GM20431 (cell line): ENCODE measurements around the gene BLCAP.
"Not testable (repeated sequence)": the region's sequence is repeated elsewhere in the genome, so short reads cannot be mapped to it uniquely, and the experiment has no call there.

Source experiments
- in situ Hi-C: fragments of 300-500 bp; cut with MseI, MboI; formaldehyde crosslinking; loops from one replicate; pipeline ENCODE4 v1.15.0; 2020; ENCODE audit warnings: low sequenced_read_pairs; ENCODE audit not compliant: unreplicated experiment

Gene BLCAP

GRCh38 chr20:37559312-37560027, 31.8 kb upstream of the BLCAP start:
- in situ Hi-C loops: loop anchor here (25.0 kb wide), 2 partner anchors 428 to 678 kb away; no protein-coding TSS in a partner anchor

- in situ Hi-C loops: loop anchor here (25.0 kb wide), 2 partner anchors 429 to 679 kb away; no protein-coding TSS in a partner anchor
Observed at GRCh38 chr20:37558779-37559178, 31.1 kb upstream of the BLCAP start.

- in situ Hi-C loops: loop anchor here (25.0 kb wide), 2 partner anchors 429 to 679 kb away; no protein-coding TSS in a partner anchor
Observed at GRCh38 chr20:37558306-37558705, 30.6 kb upstream of the BLCAP start.

GRCh38 chr20:37556538-37556937, 28.9 kb upstream of the BLCAP start:
- in situ Hi-C loops: loop anchor here (25.0 kb wide), 2 partner anchors 431 to 681 kb away; no protein-coding TSS in a partner anchor

- in situ Hi-C loops: loop anchor here (25.0 kb wide), 2 partner anchors 432 to 682 kb away; no protein-coding TSS in a partner anchor
Observed at GRCh38 chr20:37554721-37555298, 27.1 kb upstream of the BLCAP start.

GRCh38 chr20:37552415-37552814, 24.7 kb upstream of the BLCAP start:
- in situ Hi-C loops: loop anchor here (25.0 kb wide), 2 partner anchors 435 to 685 kb away; no protein-coding TSS in a partner anchor

- in situ Hi-C loops: loop anchor here (25.0 kb wide), 2 partner anchors 436 to 686 kb away; no protein-coding TSS in a partner anchor
Observed at GRCh38 chr20:37551660-37552059, 24.0 kb upstream of the BLCAP start.

- in situ Hi-C loops: loop anchor here (25.0 kb wide), 2 partner anchors 437 to 687 kb away; no protein-coding TSS in a partner anchor
Observed at GRCh38 chr20:37550101-37550920, 22.6 kb upstream of the BLCAP start.

GRCh38 chr20:37547912-37548311, 20.2 kb upstream of the BLCAP start:
- in situ Hi-C loops: no loop called here

- in situ Hi-C loops: no loop called here
Observed at GRCh38 chr20:37545516-37545915, 17.8 kb upstream of the BLCAP start.

- in situ Hi-C loops: no loop called here
Observed at GRCh38 chr20:37544386-37544785, 16.7 kb upstream of the BLCAP start.

GRCh38 chr20:37543828-37544227, 16.2 kb upstream of the BLCAP start:
- in situ Hi-C loops: no loop called here

- in situ Hi-C loops: no loop called here
Observed at GRCh38 chr20:37542281-37542680, 14.6 kb upstream of the BLCAP start.

GRCh38 chr20:37541326-37541725, 13.7 kb upstream of the BLCAP start:
- in situ Hi-C loops: no loop called here

- in situ Hi-C loops: not testable (repeated sequence)
Observed at GRCh38 chr20:37540838-37541237, 13.2 kb upstream of the BLCAP start.

GRCh38 chr20:37540001-37540400, 12.3 kb upstream of the BLCAP start:
- in situ Hi-C loops: no loop called here

GRCh38 chr20:37539424-37539823, 11.7 kb upstream of the BLCAP start:
- in situ Hi-C loops: loop anchor here (10.0 kb wide), 1 partner anchor 275 kb away; the partner anchor contains the start of gene GHRH

- in situ Hi-C loops: loop anchor here (10.0 kb wide), 1 partner anchor 273 kb away; the partner anchor contains the start of gene GHRH
Observed at GRCh38 chr20:37538003-37538402, 10.3 kb upstream of the BLCAP start.

GRCh38 chr20:37537505-37537904, 9.8 kb upstream of the BLCAP start:
- in situ Hi-C loops: loop anchor here (10.0 kb wide), 1 partner anchor 273 kb away; the partner anchor contains the start of gene GHRH
